HG03103 (cell line): ENCODE data around the gene CCDC88C.

ENCODE experiments used
- ATAC-seq: cut with Tn5 transposase; IDR thresholded peaks from one replicate; pipeline ENCODE4 v1.9.1; 2021; ENCODE audit warnings: low read depth; ENCODE audit not compliant: unreplicated experiment

The CCDC88C gene

DNA sequence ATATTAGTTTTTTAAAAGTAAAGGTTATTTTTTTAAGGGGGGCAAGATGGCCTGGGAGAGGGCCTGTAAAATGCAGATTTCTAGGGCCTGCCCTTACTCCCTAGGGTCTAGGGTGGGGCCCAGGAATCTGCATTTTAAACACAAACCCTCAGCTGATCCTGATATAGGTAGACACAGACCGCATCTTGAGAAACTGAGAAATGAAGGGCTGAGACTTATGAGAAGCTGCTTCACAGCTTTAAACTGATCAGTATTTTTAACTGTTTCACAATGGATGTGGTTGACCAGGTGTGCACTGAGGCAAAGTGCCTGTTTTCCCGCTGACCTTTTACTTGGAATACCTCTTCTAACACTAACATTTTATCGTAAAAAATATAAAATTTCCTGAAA is 84.0 kb downstream of the CCDC88C start:
- peak; percentile 68 for ATAC-seq

DNA sequence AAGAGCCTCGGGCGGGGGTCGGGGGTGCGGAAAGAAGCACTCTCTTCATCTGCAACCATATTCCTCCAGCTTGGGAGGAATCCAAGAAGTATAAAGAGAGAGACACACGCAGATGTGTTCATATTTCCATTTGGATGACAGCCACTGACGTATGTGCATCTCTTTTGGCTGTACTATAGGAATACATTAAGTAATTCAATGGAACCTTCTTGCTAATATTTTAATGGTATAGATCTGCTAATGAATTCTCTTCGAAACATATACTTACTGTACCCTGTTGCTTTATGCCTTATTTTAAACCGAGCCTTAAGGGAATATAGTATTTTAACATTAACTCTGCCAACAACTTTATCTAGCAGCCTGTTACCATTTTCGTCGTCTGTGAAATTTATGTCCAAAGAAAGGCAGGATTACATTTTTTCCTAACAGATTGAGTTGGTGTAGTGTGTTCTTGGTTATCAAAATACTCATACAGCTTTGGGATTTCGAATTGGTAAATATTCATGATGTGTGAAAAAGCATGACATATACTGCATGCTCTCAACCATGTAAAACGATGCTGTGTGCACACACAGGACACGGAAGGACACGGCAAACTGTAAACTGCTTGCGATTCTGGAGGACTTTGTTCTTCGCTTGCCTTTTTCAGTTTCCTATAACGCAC is 84.5 kb downstream of the CCDC88C start:
- no peak for ATAC-seq

DNA sequence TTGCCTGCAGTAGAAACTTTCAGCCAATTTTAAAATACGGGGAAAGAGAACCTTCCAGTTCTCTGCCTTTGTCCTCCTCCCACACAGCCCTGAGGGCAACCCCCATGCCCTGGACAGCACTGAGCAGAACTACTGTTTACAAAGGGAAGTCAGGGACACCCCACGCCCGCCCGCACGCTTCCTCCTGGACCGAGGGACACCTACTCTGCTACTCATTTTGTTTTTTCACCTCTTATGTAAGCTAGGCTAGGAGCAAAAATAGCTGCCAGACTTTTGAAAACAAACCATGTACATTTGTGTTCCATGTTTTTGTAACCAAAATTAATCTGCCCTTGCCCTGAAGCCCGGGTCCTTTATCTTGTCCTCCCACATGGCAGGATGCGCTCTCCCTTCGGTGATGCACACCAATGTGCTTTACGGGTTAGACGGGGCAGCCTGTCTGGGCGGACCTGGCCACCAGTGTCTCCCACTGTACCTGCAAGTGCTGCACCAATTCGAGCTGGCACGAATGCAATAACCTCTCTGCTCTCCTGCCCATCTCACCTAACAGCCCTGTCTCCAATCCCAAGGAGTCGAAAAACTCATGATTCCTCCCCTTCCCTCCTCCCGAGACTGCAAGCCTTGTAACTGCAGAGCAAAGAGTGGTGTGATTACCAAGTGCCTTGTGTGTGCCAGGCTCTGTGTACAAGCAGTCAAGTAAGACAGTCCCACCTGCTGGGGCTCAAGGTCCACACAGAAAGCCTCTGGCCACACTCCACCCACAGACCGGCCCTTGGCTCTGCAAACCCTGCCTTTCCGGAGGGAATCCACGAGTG is 85.2 kb downstream of the CCDC88C start:
- ATAC-seq, result no peak

- no peak for ATAC-seq
Observed at GRCh38 chr14:91331721-91332120, 85.9 kb downstream of the CCDC88C start.

DNA sequence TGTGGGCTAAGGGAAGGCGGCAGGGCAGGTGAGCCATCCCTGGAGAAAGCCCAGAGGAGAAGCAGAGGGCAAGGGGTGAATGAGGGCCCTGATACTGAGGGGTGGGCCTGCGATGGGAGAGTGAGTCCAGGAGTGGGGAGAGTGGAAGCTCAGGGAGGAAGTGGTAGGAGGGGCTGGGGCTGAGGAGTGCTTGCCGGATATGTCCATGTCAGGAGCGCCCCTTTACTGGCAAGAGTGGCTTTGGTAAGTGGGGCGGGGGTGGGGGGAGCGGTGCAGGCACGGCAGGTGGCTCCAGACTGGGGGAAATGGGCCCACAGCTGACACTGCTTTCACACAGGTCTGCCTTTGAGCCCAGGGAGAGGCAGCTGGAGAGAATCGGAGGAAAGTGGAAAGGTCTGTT is 86.8 kb downstream of the CCDC88C start:
- no peak for ATAC-seq

- no peak for ATAC-seq
Observed at GRCh38 chr14:91330096-91330696, 87.4 kb downstream of the CCDC88C start.

DNA sequence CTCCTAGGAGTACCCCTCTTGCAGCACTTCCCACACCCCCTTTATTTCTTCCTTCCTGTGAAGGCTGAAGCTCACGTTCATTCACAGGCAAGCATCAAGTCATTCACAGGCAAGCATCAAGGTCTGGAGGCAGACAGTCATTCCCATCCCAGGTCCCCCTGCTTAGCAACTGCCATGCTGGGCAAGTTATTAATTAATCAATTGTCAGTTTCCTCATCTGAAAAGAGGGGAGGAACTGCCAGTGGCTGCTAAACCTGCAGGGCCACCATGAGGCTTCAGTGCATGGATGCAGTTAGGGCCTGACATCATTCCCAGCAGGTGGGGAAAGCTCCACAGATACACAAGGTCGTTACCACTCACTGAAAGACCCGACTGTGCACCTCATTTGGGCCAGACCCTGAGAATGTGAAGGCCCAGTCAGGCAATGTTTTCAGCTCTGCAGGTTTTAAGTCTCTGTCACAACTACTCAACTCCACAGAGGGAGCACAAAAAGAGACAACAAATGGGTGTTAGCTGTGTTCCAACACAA is 88.1 kb downstream of the CCDC88C start:
- no peak for ATAC-seq

DNA sequence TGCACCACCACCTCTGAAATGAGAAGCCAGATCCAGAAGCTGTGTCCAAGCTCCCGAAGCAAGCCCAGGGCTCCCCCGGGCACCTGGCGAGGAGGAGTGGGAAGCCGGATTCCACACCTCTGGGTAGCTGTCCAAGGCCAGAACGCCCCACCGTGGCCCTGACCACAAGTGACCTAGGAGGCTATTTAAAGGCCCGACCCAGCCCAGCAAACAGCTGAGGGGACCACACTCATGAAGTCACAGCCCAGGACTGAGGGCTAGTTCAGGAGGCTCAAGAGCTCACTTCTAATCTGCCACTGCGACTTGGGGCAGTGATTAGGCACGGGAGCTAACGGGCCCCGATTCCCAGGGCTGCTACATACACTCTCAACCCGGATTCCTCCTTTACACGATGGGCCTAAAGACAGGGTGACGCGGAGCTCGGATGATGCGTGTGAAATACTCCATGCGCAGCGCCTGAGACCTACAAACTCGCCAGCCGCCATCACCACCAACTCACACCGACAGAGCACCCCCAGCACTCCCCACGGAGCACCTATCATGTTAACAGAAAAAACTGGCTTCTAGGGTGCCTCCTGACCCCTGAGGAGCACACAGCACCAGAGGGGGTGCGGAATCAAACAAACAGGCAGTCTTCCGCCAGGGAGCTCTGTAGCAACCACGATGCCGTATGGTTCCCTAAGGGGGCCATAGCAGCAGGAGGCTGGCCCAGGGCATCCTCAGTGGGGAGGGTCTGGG is 89.1 kb downstream of the CCDC88C start:
- no peak for ATAC-seq

DNA sequence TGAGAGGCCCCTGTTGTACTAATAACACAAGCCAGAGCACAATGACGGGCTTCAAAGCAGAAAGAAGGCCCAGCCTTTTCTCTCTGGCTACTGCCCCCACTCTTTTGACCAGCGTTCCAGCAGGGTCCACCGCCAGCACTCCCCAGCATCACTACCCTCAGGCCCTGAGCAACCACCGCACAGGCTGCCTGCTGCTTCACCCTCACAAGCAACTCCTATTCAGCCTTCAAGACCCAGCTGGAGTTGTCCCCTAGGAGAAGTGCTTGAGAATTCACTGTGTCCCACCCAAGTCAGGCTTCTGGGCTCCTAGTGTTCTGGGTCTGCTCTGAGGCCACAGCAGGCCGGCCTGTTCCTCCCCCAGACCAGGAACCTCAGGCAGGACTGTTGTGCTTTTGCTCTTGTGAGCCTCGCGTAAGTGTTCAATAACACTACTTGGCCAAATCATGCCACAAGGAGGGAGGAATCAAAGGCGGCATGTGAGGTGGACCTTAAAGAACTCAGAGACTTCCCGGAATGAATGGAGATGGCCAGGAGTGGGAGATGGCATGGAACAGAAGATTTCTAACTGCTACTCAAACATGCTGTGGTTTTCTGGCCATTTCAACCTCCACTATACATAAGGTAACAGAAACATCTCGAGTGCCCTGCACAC is 89.8 kb downstream of the CCDC88C start:
- no peak for ATAC-seq

GRCh38 chr14:91327250-91327595 is 90.4 kb downstream of the CCDC88C start:
- ATAC-seq, result no peak

- no peak for ATAC-seq
Observed at GRCh38 chr14:91326514-91327249, 90.9 kb downstream of the CCDC88C start.

DNA sequence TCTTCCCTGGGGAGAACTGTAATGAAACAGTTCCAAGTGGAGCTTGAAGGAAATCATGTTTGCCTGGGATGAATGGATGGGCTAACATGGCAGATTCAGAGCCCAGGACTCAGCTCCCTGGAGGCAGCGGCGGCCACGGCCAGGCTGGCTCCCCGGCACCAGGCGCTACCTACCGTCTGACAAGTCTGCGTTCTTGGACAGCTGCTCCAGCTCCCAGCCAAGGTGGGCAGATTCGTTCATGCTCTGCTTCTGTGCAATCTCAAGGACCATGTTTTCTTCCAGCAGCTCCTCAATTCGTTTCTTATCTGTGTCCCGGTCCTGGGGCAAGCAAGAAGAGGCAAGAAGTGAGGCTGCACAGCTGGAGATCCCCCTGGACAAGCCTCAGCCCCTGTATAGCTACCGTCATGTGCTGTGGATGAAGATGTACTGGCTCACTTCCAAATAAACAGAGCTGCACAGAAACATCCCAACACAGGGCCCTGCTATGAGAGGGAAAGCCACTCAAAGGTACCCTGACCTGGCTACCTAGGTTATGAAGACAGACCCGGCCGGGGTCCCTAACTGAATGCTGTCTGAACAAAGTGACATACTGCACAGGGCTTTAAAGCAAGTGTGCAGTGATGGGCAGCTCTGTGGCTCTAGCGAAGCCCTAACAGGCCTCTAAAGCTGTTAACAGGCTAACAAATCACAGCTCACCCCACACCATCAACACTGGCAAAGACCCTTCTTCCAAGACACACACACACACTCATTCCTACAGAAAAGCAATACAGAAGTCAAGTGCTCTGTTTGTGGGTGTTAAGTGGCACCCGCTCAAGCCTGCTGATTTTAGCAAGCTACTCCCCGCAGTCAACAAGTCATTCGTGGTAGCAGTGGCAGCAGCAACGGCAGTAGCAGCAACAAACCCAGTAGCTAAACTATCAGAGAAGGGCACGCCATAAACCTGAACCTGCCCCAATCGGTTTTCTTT is 92.7 kb downstream of the CCDC88C start:
- ATAC-seq, result no peak

GRCh38 chr14:91323671-91324605 is 93.7 kb downstream of the CCDC88C start:
- ATAC-seq, result peak; percentile 65

DNA sequence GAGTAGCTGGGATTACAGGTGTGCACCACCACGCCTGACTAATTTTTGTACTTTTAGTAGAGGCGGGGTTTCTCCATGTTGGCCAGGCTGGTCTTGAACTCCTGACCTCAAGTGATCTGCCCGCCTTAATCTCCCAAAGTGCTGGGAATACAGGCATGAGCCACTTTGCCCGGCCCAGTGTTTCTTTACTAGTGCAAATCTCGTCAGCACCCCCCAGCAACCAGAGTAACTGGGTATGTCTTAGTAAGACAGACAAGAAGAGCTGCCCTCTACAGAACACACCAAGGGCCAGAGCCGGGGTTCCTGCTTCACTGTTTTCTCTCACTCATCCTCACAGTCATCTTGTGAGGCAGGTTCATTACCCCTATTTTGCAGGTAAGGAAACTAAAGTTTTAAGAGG is 94.6 kb downstream of the CCDC88C start:
- no peak for ATAC-seq

- ATAC-seq, result no peak
Observed at GRCh38 chr14:91322623-91323022, 95.0 kb downstream of the CCDC88C start.

DNA sequence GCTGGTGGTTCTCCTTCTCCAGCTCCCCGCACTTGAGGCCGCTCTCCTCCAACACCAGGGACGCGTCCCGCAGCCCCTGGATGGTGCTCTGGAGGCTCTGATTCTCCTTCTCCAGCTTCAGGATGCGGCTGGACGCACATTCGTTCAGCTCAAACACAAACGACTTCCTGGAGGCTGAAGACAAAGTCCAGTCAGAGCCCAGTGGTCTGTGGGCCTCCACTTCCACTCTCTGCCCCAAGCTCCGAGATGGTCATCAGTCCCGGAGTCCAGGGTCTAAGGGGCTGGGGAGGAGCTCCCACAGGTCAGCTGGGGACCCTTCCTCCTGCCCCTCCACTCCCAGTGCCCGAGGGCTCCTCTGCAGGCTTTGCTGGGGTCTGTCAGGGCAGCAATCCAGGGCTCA is 96.5 kb downstream of the CCDC88C start:
- ATAC-seq, result no peak

GRCh38 chr14:91320266-91320665 is 97.4 kb downstream of the CCDC88C start:
- no peak for ATAC-seq

- no peak for ATAC-seq
Observed at GRCh38 chr14:91318911-91319310, 98.7 kb downstream of the CCDC88C start.
